Measurements from ENCODE around the gene RGN. TPM values are rescaled to one million over a fixed set of nuclear protein-coding genes. Genes with fewer than 3 reads are reported as not detected.

The RGN gene
- total RNA-seq, 3 donors from 2014 or later: 0.58 to 5.5 (median 0.67) TPM

DNA sequence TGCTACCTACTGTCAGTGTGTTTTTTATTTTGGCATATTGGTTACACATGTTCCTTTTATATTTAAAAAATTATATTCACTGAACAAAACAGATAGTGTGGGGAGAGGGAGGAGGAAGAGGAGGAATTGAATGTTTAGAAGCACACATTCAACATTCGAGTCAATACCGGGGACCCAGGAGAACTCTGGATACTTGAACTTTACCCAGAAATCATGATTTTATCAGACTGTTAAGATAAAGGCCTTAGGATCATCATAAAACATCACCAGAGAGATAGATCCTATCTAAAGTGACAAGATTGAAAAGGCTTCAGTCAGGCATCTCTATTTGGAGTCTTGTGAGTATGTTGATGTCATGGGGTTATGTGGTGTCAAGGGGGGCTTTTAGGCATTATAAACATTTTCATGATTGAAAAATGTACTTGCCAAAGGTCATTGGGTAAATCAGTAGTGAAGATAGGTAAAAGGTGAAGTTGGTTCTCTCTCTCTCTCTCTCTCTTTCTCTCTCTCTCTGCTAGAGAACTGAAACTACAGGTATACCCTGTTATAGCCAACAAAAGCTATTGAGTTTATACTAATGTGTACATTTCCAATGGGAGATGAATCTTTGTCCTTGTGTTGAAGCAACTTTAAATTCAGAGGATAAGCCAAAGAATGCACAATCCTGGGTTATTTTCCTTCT is 16.9 kb upstream of the RGN start:
- intact Hi-C loops (cut with DNase I, micrococcal nuclease): no loop called here

DNA sequence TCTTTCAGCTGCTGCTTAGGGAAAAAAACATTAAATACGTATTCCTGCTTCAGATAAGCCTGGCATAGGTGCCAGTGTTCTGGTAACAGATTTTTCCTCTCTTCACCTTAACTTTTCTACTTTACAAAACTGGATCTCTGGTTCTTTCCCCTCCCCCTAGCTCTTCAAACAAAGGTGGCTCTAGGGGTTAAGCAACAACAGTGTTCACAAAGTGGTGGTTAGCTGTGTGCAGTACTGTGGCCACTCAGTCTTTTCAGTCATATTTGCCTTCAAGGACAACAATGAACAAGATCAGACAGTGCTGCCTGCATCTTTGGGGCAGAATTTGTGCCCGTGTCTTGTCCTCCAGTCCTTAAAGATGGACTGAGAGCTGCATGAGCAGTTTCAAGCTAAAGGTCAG is 15.1 kb upstream of the RGN start:
- TF ChIP-seq, protein P1, sequence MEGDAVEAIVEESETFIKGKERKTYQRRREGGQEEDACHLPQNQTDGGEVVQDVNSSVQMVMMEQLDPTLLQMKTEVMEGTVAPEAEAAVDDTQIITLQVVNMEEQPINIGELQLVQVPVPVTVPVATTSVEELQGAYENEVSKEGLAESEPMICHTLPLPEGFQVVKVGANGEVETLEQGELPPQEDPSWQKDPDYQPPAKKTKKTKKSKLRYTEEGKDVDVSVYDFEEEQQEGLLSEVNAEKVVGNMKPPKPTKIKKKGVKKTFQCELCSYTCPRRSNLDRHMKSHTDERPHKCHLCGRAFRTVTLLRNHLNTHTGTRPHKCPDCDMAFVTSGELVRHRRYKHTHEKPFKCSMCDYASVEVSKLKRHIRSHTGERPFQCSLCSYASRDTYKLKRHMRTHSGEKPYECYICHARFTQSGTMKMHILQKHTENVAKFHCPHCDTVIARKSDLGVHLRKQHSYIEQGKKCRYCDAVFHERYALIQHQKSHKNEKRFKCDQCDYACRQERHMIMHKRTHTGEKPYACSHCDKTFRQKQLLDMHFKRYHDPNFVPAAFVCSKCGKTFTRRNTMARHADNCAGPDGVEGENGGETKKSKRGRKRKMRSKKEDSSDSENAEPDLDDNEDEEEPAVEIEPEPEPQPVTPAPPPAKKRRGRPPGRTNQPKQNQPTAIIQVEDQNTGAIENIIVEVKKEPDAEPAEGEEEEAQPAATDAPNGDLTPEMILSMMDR (IDR thresholded peaks at IDR 0.05): no peak
- Histone ChIP-seq H3K9me3 (no peaks in the 10 kb centered on the region), H3K4me3 (no peak overlapping the region), H3K4me1 (ENCODE audit: low read depth) (no peaks in the 10 kb centered on the region), H3K36me3 (ENCODE audit: low read depth) (no peaks in the 10 kb centered on the region)
- no peak for ATAC-seq
- DNase-seq: no peak
- intact Hi-C loops (cut with DNase I, micrococcal nuclease): no loop called here

More for the DNA sequence above, 16.9 kb upstream of the RGN start:
- DNase-seq: no peak
- Histone ChIP-seq H3K4me1 (ENCODE audit: low read depth) (no peaks in the 10 kb centered on the region), H3K4me3 (no peak overlapping the region), H3K9me3 (no peaks in the 10 kb centered on the region), H3K36me3 (ENCODE audit: low read depth) (no peaks in the 10 kb centered on the region)
- TF ChIP-seq, protein P1 (IDR thresholded peaks at IDR 0.05): no peak
- no peak for ATAC-seq

- DNase-seq: no peak
- TF ChIP-seq, protein P1 (IDR thresholded peaks at IDR 0.05): no peak
- intact Hi-C loops (cut with DNase I, micrococcal nuclease): no loop called here
- H3K4me3 ChIP-seq: no peak overlapping the region
- no peak for ATAC-seq
- no peaks in the 10 kb centered on the region for H3K36me3 ChIP-seq (ENCODE audit: low read depth)
- no peaks in the 10 kb centered on the region for H3K4me1 ChIP-seq (ENCODE audit: low read depth)
- no peaks in the 10 kb centered on the region for H3K9me3 ChIP-seq
Measured at GRCh38 chrX:47068214-47068613, 10.0 kb upstream of the RGN start.

DNA sequence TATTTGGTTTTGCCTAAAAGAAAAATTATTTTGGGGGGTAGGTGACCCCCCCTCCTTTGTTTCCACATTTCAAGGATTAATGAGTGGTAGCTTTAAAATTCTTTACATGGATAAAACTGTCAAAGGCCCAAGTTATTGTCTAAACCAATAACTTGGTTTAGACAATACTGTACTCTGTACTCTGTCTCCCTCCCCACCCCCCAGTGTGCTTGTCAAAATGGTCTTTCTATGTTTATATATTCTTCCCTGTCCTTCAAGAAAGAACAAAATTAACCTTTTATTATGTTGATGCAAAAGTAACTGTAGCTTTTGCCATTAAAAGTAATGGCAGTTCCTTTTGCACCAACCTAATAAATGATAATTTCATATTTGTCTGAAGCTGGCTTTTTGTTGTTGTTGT is 9.5 kb upstream of the RGN start:
- no peaks in the 10 kb centered on the region for H3K4me1 ChIP-seq (ENCODE audit: low read depth)
- TF ChIP-seq, protein P1 (IDR thresholded peaks at IDR 0.05): no peak
- H3K36me3 ChIP-seq (ENCODE audit: low read depth): no peaks in the 10 kb centered on the region
- intact Hi-C loops (cut with DNase I, micrococcal nuclease): no loop called here
- H3K9me3 ChIP-seq: no peaks in the 10 kb centered on the region
- DNase-seq (no peak), ATAC-seq (no peak)
- no peak overlapping the region for H3K4me3 ChIP-seq

DNA sequence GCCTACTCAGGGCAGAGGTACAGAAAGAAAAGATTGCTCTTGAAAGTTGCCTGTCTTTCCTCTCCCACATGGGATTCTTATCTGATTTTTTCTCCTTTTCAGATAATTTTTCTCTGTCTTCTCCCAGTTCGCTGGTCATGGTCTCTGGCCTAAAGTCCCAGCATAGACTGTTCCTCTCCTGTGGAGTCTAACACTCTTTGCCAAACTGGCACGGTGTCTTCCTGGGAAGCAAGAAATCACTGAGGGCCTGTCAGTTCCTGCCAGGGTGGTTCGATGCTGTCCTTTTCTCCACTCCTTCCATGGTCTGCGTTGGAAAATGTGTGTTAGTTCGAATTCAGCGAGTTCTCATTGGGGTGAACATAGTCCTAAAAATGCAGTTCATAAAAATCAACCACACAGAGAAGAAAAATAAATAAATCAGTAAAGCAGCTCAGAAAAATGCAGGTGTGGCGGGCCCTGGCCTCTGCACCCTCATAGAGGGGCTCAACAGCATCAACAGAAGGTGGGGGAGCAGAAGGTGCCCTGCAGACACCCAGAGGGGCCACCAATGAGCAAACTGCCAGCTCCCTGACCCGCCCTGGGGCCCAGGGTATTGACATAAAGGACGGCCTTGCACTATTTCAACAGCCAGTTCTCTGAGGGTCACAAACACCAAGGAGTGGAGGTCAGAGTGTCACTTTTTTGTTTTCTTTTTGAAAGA is 2.1 kb downstream of the RGN start:
- TF ChIP-seq, protein P1 (IDR thresholded peaks at IDR 0.05): no peak
- Histone ChIP-seq H3K4me1 (ENCODE audit: low read depth) (no peaks in the 10 kb centered on the region), H3K9me3 (no peaks in the 10 kb centered on the region), H3K4me3 (no peak overlapping the region), H3K36me3 (ENCODE audit: low read depth) (no peaks in the 10 kb centered on the region)
- ATAC-seq (no peak), DNase-seq (no peak)
- intact Hi-C loops (cut with DNase I, micrococcal nuclease): no loop called here

Data from mucosa of descending colon (tissue), 3 donors.